Glomerular visceral epithelial cell (primary cell): ENCODE data around the gene TM7SF2.

Experiments
- DNase-seq: peaks from one replicate; pipeline ENCODE4 v3.0.0-alpha.2; 2016; ENCODE audit errors: extremely low spot score

TM7SF2 gene

DNA sequence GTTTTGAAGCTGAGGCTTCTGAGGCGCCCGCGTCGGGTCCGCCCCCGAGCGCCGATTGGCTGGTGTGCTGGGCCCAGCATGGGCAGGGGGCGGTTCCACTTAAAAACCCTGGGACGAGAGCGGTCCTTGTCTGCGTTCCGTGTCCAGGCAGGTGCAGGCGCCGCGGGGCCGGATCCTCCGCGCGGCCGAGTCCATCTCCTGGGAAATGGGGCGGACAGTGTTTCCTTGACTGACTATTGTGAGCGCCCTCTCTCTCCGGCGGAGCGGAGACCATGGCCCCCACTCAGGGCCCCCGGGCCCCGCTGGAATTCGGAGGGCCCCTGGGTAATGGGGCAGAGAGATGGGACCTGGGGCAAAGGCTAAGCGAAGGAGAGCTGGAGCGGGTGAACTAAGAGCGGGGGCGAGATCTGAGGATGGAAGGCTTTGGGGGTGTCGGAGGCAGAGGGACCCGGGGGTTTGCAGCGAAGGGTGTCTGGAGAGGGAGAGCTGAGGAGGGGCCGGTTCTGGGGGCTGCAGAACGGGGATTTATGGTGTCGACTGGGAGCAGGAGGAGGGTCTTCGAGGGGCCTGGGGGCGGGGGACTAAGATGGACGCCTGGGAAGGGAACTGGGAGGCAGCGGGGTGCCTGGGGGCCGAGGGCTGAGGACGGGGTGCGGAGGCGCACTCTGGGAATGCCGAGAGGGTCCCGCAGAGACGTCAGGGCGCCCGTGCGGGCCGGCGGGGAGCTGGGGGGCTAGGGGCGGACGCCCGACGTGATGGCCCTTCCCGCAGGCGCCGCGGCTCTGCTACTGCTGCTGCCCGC is at the start of gene TM7SF2:
Gene TM7SF2, plus strand, starts transcription at position 129 of the 802 bp plus-strand sequence. Its CDS starts 144 bp downstream, at position 273.
- peak; percentile 96 for DNase-seq

DNA sequence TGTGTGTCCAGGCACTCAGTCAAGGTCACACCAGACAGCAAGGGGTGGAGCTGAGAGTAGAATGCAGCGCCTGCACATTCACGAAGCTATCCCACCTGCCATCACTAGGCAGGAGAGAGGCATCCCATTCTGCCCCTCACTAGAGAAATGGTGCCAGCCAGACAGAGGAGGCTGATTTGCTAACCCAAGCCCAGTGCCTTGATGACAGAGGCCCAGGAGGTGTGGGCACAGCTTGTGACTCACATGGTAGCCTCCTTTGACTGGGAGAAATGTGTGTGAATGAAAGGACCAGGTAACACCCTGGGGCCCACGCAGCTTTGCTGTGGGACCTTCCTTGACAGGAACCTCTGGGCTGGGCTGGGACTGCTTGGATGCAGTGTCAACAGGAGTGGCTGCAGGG is 48.1 kb upstream of the TM7SF2 start:
- no peak for DNase-seq

DNA sequence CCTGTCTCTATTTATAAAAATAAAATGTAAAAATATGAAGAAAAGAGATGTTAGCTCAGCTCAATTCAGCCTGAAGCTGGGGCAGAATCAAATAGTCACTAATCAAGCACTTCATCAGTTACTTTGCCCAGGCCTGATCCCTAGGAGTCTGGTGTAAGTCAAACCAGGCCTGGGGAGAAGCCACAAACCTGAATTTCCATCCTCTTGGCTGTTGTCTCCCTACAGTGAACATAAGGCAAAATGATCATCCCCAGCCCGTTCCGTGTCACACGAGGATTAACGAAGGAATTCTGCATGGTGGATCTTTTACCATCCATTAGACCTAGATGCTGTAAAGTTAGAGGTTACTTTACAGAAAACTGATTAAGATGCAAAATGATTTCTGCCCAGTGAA is 46.8 kb upstream of the TM7SF2 start:
- DNase-seq = no peak

GRCh38 chr11:65065851-65066250 is 45.8 kb upstream of the TM7SF2 start:
- no peak for DNase-seq

- no peak for DNase-seq
These were observed 45.4 kb upstream of the TM7SF2 start for GRCh38 chr11:65066315-65066714.

- DNase-seq = no peak
These were observed 44.8 kb upstream of the TM7SF2 start for GRCh38 chr11:65066805-65067291.

DNA sequence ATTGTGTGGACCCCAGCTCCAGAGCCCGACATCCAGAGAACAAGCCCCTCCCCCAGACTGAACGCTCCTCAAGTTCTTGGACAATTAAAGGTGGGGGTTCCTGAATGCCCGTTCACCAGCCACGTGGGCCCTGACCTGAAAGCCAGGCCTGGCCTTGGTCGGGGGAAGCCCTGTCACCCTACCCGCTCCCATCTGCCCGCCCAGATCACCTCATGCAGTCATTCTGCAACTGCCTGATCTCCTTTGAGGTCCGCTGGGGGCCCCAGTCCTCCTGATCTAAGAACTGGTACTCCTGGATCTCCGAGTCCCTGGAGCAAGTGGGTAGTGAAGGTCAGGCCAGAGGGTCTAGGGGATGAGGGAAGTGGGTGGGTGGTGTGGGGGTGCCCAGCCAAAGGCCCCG is 44.2 kb upstream of the TM7SF2 start:
- no peak for DNase-seq

GRCh38 chr11:65069217-65069616 is 42.5 kb upstream of the TM7SF2 start:
- peak; percentile 30 for DNase-seq

GRCh38 chr11:65071907-65072630 is 39.6 kb upstream of the TM7SF2 start:
- DNase-seq = no peak

- DNase-seq = no peak
These were observed 39.1 kb upstream of the TM7SF2 start for GRCh38 chr11:65072631-65072966.

DNA sequence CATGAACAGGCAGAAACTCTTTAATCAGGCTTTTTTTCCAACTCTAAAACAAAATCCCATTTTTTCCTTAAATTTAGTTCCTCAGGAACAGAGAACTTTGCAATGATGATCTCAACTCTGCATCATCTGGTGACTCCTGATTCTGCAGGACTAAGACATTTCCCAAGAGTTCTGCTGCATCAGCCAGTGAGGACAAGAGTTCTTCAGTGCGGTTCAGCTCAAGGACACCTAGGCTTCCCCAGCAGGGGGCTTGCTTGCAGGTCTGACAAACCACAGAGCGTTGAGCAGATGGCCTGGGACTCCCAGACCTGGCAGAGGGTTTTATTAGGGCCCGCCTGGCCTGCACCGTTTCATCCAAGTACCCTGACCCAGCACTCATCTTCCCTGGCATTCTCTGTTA is 34.2 kb upstream of the TM7SF2 start:
- no peak for DNase-seq

GRCh38 chr11:65078151-65078550 is 33.5 kb upstream of the TM7SF2 start:
- peak; percentile 40 for DNase-seq

- no peak for DNase-seq
These were observed 32.8 kb upstream of the TM7SF2 start for GRCh38 chr11:65078786-65079342.

- peak; percentile 7 for DNase-seq
These were observed 28.4 kb upstream of the TM7SF2 start for GRCh38 chr11:65083134-65083833.

GRCh38 chr11:65083834-65084597 is 27.7 kb upstream of the TM7SF2 start, which contains the start of the genes CDCA5 and ZFPL1:
Gene CDCA5, minus strand, starts transcription at chr11:65084040. Its CDS starts 62 bp downstream, at chr11:65083978.
Gene ZFPL1, plus strand, starts transcription at chr11:65084222. Its CDS starts 477 bp downstream, at chr11:65084699.
- peak; percentile 94 for DNase-seq

DNA sequence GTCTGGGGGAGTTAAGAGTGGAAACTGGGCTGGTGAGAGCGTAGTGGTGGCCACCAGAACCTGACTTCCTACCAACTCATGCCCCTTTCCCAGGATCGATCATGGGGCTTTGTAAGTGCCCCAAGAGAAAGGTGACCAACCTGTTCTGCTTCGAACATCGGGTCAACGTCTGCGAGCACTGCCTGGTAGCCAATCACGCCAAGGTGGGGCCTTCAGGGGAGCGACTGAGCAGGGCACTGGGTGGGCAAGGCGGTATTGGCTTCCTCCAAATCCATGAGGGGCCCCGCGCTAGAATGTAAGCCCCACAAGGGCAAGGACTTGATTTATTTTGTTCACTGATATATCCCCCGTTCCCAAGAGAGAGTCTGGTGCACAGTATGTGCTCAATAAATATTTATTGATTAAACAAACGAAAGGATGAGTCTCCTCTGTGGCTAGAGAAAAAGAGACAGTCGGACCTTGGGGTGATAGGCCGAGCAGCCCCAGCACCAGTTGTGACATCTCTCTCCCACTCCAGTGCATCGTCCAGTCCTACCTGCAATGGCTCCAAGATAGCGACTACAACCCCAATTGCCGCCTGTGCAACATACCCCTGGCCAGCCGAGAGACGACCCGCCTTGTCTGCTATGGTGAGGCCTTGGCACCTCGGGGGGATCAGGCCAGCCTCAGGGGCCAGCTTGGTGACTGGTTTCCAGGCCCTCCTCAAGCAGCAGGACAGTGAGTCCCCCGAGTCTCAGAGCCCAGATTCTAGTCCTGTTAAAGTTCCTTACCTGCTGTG is 26.9 kb upstream of the TM7SF2 start:
- no peak for DNase-seq

GRCh38 chr11:65085446-65085845 is 26.2 kb upstream of the TM7SF2 start:
- DNase-seq = no peak

- DNase-seq = no peak
These were observed 24.9 kb upstream of the TM7SF2 start for GRCh38 chr11:65086809-65087208.

DNA sequence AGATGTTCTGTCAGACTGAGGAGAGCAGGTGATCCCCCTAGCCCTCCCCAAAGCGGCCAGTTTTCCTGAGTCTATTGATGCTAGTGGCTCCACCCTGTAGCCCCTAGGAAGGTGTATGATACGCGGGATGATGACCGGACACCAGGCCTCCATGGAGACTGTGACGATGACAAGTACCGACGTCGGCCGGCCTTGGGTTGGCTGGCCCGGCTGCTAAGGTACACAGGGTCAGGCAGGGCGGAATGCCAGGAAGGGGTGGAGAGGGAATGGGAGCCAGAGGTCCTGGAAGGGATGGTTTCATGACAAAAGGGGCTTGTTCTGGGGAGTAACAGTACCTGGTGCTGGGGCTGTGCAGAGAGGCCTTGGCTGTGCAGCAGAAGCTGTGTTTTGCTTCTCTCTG is 24.5 kb upstream of the TM7SF2 start:
- no peak for DNase-seq

DNA sequence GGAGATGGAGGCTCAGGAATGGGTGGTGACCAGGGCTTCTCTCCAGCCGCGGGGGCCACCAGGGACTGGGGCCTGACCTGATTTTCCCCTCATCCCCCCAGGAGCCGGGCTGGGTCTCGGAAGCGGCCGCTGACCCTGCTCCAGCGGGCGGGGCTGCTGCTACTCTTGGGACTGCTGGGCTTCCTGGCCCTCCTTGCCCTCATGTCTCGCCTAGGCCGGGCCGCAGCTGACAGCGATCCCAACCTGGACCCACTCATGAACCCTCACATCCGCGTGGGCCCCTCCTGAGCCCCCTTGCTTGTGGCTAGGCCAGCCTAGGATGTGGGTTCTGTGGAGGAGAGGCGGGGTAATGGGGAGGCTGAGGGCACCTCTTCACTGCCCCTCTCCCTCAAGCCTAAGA is 23.8 kb upstream of the TM7SF2 start:
- no peak for DNase-seq
